ENCODE data around the gene ANGEL1. TPM values are rescaled to one million over a fixed set of nuclear protein-coding genes. Genes with fewer than 3 reads are reported as not detected.

The ANGEL1 gene
- total RNA-seq, 4 donors from 2014 or later, result 10.9 to 23.8 (median 17.4) TPM

- no peak for TF ChIP-seq CTCF (IDR thresholded peaks at IDR 0.05; ENCODE audit: low read depth)
These were observed 59.0 kb downstream of the ANGEL1 start for GRCh38 chr14:76753541-76754198.

GRCh38 chr14:76752744-76753143 lies 59.9 kb downstream of the ANGEL1 start:
- TF ChIP-seq CTCF (IDR thresholded peaks at IDR 0.05; ENCODE audit: low read depth), result no peak

GRCh38 chr14:76742966-76743365 lies 69.7 kb downstream of the ANGEL1 start:
- TF ChIP-seq CTCF (IDR thresholded peaks at IDR 0.05; ENCODE audit: low read depth), result no peak

GRCh38 chr14:76742185-76742584 lies 70.5 kb downstream of the ANGEL1 start:
- TF ChIP-seq CTCF (IDR thresholded peaks at IDR 0.05; ENCODE audit: low read depth), result no peak

- TF ChIP-seq CTCF (IDR thresholded peaks at IDR 0.05; ENCODE audit: low read depth), result no peak
These were observed 71.6 kb downstream of the ANGEL1 start for GRCh38 chr14:76741074-76741473.

Other genes starting within 250 kb of the ANGEL1 start
- 10 to 100 TPM in 2 of 4 donors, 1 to 10 TPM in 2; 2.4 to 11.4 (median 8.5) TPM for gene VASH1, start 51.4 kb downstream of the ANGEL1 start, total RNA-seq
- not detected for gene LRRC74A, start 13.5 kb upstream of the ANGEL1 start, total RNA-seq
- gene IRF2BPL, start 215.8 kb upstream of the ANGEL1 start, total RNA-seq, result 10 to 100 TPM; 14.0 to 76.7 (median 26.1) TPM

Data from subcutaneous adipose tissue (tissue), 4 donors.